Amniotic stem cell (primary cell): ENCODE data around the gene ALDH1B1.

Experiments
- DNase-seq: peaks from one replicate; lab custom pipeline; 2025; lab: John Stamatoyannopoulos, UW

ALDH1B1 gene

DNA sequence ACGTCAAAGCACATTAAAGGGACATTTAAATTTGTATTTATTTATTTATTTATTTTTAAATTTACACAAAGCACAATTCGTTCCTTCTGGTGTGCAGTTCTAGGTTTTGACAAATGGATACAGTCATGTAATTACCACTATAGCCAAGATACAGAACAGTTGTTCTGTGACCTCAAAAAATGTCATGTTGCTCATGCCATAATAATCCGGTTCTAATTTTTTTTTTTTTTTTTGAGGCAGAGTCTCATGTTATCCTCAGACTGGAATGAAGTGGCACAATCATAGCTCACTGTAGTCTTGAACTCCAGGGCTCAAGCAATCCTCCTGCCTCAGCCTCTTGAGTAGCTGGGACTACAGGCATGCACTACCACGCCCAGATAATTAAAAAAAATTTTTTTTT is 24.0 kb downstream of the ALDH1B1 start:
- DNase-seq = no peak

GRCh38 chr9:38417003-38417945 is 24.8 kb downstream of the ALDH1B1 start:
- DNase-seq = no peak

- DNase-seq = no peak
Observed at GRCh38 chr9:38418366-38418765, 25.9 kb downstream of the ALDH1B1 start.

GRCh38 chr9:38419181-38419580 is 26.7 kb downstream of the ALDH1B1 start:
- DNase-seq = no peak

- no peak for DNase-seq
Observed at GRCh38 chr9:38421498-38422211, 29.2 kb downstream of the ALDH1B1 start.

DNA sequence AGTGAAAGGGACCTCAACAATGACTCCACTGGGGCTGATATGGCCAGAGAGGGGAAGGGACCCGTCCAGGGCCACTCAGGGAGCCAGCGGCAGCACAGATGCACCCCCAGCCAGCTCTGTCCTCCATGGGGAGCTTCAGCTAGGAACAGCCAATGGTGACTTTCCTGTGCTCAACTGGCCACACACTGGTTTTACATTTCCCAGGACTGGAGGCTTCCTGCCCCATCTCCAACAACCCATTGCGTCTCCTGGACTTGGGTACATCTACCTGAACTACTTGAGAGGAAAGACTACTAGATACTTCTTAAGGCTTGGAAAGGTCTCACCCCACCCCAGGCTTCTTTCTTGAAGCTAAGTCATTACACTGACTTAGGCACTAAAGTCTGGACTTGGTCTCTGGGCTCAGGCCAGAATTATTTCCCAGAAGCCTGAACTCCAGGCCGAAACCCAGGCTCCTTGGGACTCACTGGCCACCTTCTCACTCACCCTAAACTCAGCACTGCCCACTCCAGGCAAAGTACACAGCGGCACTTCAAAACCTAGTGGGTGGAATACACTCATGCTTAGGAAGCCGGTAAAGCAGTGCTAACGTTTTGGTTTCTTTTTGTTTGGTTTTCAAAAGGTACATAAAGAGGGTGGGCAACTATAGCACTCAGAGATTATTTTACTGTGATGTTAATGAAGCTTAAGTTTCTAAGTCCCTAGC is 30.2 kb downstream of the ALDH1B1 start:
- DNase-seq = no peak

DNA sequence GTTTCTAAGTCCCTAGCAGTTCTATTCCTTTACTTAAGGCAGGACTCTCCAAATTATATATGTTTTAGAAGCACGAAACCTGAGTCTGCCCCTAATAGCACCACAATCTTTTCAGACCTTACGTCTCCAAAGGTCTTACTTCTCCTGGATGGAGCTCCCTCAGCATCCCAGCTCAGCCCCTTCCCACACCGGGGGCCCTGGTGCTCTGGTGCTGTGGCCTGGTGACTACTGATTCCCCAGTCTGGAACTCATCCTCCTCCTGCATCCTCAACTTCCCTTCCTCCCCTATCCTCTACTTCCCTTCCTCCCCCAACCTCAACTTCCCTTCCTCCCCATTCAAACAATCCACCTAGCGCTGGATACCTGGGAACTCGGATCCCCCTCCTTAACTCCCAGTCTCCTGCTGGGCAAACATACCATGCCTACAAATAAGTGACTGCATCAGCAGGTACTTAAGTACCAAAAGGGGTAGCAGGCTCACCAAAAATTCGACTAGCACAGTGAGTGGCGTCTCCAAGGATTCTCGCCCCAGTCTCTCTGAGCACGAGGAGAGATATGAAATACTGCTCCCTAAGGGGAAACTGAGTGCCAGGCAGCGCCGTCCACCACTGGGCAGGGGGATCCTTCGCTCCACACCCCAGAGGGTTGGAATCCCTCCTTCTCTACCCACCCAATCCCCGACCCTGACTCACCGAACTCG is 30.9 kb downstream of the ALDH1B1 start:
- DNase-seq = no peak

- DNase-seq = no peak
Observed at GRCh38 chr9:38423973-38424843, 31.7 kb downstream of the ALDH1B1 start, which contains the start of gene IGFBPL1. Gene IGFBPL1, minus strand, starts transcription at chr9:38424454. Its CDS starts 30 bp downstream, at chr9:38424424.

- DNase-seq = no peak
Observed at GRCh38 chr9:38424918-38425317, 32.4 kb downstream of the ALDH1B1 start.

DNA sequence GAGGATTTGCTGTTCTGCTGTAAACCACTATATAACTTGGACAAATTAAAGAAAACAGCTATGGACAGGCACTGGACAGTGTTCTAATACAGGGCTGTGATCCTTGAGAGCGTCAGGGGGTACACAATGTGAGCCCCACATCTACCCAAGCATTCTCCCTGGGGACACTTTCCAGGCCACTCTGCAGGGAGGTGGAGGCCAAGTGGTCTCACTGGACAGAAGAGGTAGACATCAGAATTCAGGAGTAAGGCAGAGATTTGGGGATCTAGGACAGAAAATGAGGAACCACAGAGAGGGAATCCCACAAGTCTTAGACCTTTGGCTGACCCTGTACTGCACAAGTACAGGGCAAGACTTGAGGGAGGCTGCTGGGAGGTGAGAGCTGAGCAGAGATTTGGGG is 35.6 kb downstream of the ALDH1B1 start:
- no peak for DNase-seq

GRCh38 chr9:38431116-38431515 is 38.6 kb downstream of the ALDH1B1 start:
- no peak for DNase-seq

- DNase-seq = peak; percentile 17
Observed at GRCh38 chr9:38432922-38433510, 40.5 kb downstream of the ALDH1B1 start.

DNA sequence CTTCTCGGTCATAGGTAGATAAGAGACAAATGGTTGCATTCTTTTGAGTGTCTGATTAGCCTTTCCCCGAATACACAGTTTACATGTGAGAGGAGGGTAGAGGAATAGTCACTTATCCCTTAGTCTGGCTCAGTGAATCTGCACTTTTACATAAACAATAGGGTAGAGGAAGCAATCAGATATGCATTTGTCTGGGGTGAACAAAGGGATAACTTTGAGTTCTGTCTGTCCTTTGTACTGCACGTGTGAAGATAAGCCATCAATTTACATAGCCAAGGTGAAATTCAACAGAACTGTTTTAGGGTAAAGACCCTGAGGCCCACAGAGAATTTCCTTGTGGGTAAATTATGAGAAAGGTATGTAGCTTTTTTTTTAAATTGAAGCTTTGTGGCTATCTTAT is 41.9 kb downstream of the ALDH1B1 start:
- no peak for DNase-seq

DNA sequence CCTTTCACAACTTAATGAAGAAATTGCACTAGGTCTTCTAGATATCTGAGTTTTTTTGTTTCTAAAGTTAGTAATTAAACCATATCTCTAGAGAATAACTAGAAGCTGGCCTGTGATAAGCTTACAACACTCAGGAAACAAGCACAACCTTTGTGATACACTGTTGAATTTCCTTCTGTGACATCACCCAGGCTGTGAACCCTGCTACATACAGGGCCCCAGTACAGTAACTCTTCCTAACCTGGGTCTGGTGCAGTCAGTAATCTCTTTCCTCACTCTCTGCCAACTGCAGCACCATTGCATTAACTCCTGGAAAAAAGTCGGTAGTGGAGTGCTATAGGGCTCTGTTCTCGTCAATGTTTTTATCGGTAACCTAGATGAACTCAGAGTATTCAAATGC is 42.4 kb downstream of the ALDH1B1 start:
- DNase-seq = no peak

GRCh38 chr9:38435521-38435920 is 43.0 kb downstream of the ALDH1B1 start:
- DNase-seq = no peak

GRCh38 chr9:38436708-38437107 is 44.2 kb downstream of the ALDH1B1 start:
- no peak for DNase-seq

DNA sequence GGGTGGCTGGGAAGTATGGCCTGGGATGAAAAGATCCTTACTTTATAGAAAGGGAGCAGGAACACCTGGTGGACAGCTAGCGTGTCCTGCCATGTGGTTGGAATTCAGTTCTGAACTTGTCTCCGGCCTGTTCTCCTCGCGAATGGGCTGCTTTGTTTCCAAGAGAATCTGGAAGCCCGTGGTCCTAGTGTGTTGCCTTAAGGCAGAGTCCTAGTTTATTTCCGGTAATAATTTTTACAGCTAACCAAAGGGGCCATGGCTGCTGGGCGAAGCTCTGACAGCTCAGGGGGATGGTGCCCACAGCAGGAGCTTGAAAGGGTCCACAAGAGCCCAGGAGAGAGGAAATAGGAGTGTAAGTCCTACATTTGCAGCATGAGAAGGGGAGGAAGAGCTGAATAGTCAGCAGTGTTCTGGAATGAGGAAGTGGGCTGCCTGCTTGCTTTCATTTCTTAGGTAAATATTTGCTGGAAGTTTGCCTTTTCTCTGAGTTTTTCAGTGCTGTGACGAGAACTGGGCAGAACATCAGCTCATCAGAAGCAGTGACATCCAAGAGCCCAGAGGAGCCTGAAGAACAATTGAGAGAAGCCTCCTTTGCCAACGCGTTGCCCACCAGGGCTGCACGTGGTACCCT is 44.8 kb downstream of the ALDH1B1 start:
- no peak for DNase-seq

DNA sequence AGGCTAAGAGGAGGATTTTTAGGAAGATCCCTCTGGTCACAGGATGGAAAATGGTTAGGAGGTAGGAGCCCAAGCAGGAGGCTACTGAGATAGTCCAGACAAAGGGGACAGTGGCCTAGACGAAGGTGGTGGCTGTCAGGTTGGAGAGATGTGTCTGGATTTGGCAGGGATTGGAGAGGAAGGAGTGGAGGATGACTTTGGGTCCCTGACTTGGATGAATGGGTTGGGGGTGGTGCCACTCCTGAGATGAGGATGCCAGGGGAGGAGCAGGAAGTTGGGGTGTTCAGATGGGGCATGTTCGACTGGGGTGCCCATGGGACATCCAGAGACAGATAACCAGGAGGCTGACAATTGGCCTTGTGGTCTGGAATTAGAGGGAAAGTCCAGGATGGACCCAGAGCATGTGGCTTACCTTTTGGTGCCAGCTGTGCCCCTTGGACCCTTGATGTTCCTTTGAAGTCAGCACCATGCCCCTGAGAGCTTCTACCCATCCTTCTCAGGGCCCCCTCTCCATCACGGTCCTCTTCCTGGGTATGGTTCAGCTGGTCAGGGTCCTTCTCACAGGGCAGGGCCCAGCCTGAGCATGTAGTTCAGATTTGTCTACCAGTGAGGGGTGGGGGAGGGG is 46.9 kb downstream of the ALDH1B1 start:
- DNase-seq = no peak

- DNase-seq = no peak
Observed at GRCh38 chr9:38439916-38440301, 47.4 kb downstream of the ALDH1B1 start.

- no peak for DNase-seq
Observed at GRCh38 chr9:38440516-38440915, 48.0 kb downstream of the ALDH1B1 start.
